Body of pancreas (tissue), 4 donors: Measurements from ENCODE around the gene TBC1D23. TPM values are rescaled to one million over a fixed set of nuclear protein-coding genes. Genes with fewer than 3 reads are reported as not detected.
"Not testable (repeated sequence)": the region's sequence is repeated elsewhere in the genome, so short reads cannot be mapped to it uniquely, and the experiment has no call there.

Source experiments
- ATAC-seq: fragments of 150-250 bp; one replicate; pipeline ENCODE4 v1.9.1; 2016
- DNase-seq, 4 donors: peaks; one replicate each; pipeline ENCODE4 v3.0.0-alpha.2; 2019
- H3K27ac ChIP-seq, 4 donors: fragments of 200-600 bp; sonication (generic); 1 replicate in 3 of 4; 2 replicates in 1 of 4; pipeline versions ENCODE4 v1.5.1 to v1.6.1; 2016 to 2019; ENCODE audit warnings: mild to moderate bottlenecking in 1 of 4, mixed read lengths in 1 of 4, moderate library complexity in 1 of 4
- H3K27me3 ChIP-seq, 2 donors: fragments of 200-600 bp; sonication (generic); one replicate each; pipeline ENCODE4 v1.6.0; 2016; ENCODE audit warnings: mild to moderate bottlenecking in 1 of 2
- H3K36me3 ChIP-seq, 2 donors: fragments of 200-600 bp; sonication (generic); replicated peaks in 1 of 2; 2 replicates each; pipeline ENCODE4 v1.5.1; 2016; ENCODE audit warnings: low read depth in 2 of 2; ENCODE audit not compliant: insufficient read depth in 1 of 2
- H3K4me1 ChIP-seq: fragments of 200-600 bp; sonication (generic); one replicate; pipeline ENCODE4 v1.6.0; 2016
- H3K4me3 ChIP-seq, 2 donors: fragments of 200-600 bp; sonication (generic); 1 replicate in 1 of 2; 2 replicates in 1 of 2; pipeline ENCODE4 v1.5.1; 2016 to 2019
- H3K9me3 ChIP-seq, 3 donors: fragments of 200-600 bp; sonication (generic); 1 replicate in 2 of 3; 2 replicates in 1 of 3; pipeline ENCODE4 v1.5.1; 2016
- CTCF ChIP-seq, 7 experiments: fragments of 450-650 bp in 4 of 7; fragments of 200-600 bp in 3 of 7; sonication (generic) in 3 of 7; IDR thresholded peaks; one replicate each; pipeline ENCODE4 v1.5.1; 2016 to 2019; ENCODE audit warnings: antibody characterized with exemption in 7 of 7
- POLR2A ChIP-seq, 3 donors: fragments of 450-650 bp; IDR thresholded peaks; one replicate each; pipeline ENCODE4 v1.6.1; 2016; ENCODE audit warnings: antibody characterized with exemption in 3 of 3, mild to moderate bottlenecking in 2 of 3
- WGBS, 2 donors: methylation state at CpG; one replicate each; pipeline ENCODE4 v1.1.5; 2017; 5-methylcytosine and 5-hydroxymethylcytosine counted together
- intact Hi-C: fragments of 100-400 bp; cut with DNase I; formaldehyde crosslinking; loops from one replicate; pipeline ENCODE4 v1.15.1; 2023
- total RNA-seq, 2 donors: library from RNA; depleted of rRNA; stranded (reverse); fragments of >200 nt; gene quantifications; one replicate each; pipeline ENCODE4 v1.1.0, GENCODE V29; 2016

Gene TBC1D23
- total RNA-seq, 2 donors from 2014 or later = 11.5 to 49.8 TPM

GRCh38 chr3:100270215-100270583 lies 9.4 kb downstream of the TBC1D23 start:
- no peak overlapping the region for H3K4me3 ChIP-seq
- TF ChIP-seq CTCF (IDR thresholded peaks at IDR 0.05) = no peak
- TF ChIP-seq POLR2A (IDR thresholded peaks at IDR 0.05) = no peak
- H3K36me3 ChIP-seq = no peaks in the 10 kb centered on the region
- no peaks in the 10 kb centered on the region for H3K9me3 ChIP-seq
- 87 to 93% methylated on average over 2 of the region's 2 CpGs for WGBS, 2 donors
- intact Hi-C loops = no loop called here
- no peak overlapping the region for H3K27ac ChIP-seq
- H3K4me1 ChIP-seq = peaks cover 31% of the 10 kb centered on the region
- no peaks in the 10 kb centered on the region for H3K27me3 ChIP-seq
- ATAC-seq (no peak), DNase-seq (no peak)

GRCh38 chr3:100271522-100271921 lies 10.7 kb downstream of the TBC1D23 start:
- Histone ChIP-seq H3K27me3 (no peaks in the 10 kb centered on the region), H3K4me1 (peaks cover 30% of the 10 kb centered on the region), H3K9me3 (no peaks in the 10 kb centered on the region), H3K27ac (no peak overlapping the region), H3K4me3 (no peak overlapping the region), H3K36me3 (no peaks in the 10 kb centered on the region)
- intact Hi-C loops = no loop called here
- WGBS, 2 donors = 87 to 92% methylated on average over 1 of the region's 1 CpG
- no peak for ATAC-seq
- no peak for DNase-seq
- TF ChIP-seq CTCF (IDR thresholded peaks at IDR 0.05) (no peak), POLR2A (IDR thresholded peaks at IDR 0.05) (no peak)

GRCh38 chr3:100272797-100273611 lies 12.2 kb downstream of the TBC1D23 start:
- WGBS, 2 donors = 73 to 84% methylated on average over 13 of the region's 13 CpGs
- DNase-seq, H3K36me3 ChIP-seq, H3K27me3 ChIP-seq, H3K9me3 ChIP-seq, ATAC-seq, H3K27ac ChIP-seq, H3K4me3 ChIP-seq, intact Hi-C loops: not testable (repeated sequence)
- H3K4me1 ChIP-seq = peaks cover 30% of the 10 kb centered on the region

GRCh38 chr3:100274361-100274760 lies 13.6 kb downstream of the TBC1D23 start:
- Histone ChIP-seq H3K9me3 (no peaks in the 10 kb centered on the region), H3K4me1 (peaks cover 16% of the 10 kb centered on the region), H3K36me3 (no peaks in the 10 kb centered on the region), H3K27me3 (no peaks in the 10 kb centered on the region), H3K27ac (no peak overlapping the region), H3K4me3 (no peak overlapping the region)
- WGBS, 2 donors = 92 to 96% methylated on average over 5 of the region's 5 CpGs
- ATAC-seq (no peak), DNase-seq (no peak)
- intact Hi-C loops = no loop called here
- TF ChIP-seq CTCF (IDR thresholded peaks at IDR 0.05) (no peak), POLR2A (IDR thresholded peaks at IDR 0.05) (no peak)

GRCh38 chr3:100277255-100277800 lies 16.5 kb downstream of the TBC1D23 start:
- intact Hi-C loops = no loop called here
- no peak for ATAC-seq
- H3K4me1 ChIP-seq = peaks cover 11% of the 10 kb centered on the region
- H3K27ac ChIP-seq = no peak overlapping the region
- TF ChIP-seq CTCF (IDR thresholded peaks at IDR 0.05) (no peak), POLR2A (IDR thresholded peaks at IDR 0.05) (no peak)
- H3K9me3 ChIP-seq = no peaks in the 10 kb centered on the region
- peaks cover 6 to 7% of the 10 kb centered on the region in 2 donors for H3K36me3 ChIP-seq
- H3K4me3 ChIP-seq = no peak overlapping the region
- no peak for DNase-seq
- WGBS, 2 donors = 17 to 20% methylated on average over 1 of the region's 1 CpG
- no peaks in the 10 kb centered on the region for H3K27me3 ChIP-seq
